Muscle of back (tissue), 11 donors: ENCODE measurements around the gene TOP3B. TPM values are rescaled to one million over a fixed set of nuclear protein-coding genes. Genes with fewer than 3 reads are reported as not detected.

Experiments
- DNase-seq, 3 donors: peaks; one replicate each; pipeline versions ENCODE4 v3.0.0 to v3.0.0-alpha.2; 2013
- polyA plus RNA-seq, 10 donors: library from polyadenylated mRNA; unstranded; fragments of 120-200 nt; gene quantifications; one replicate each; pipeline ENCODE4 v1.2.1, GENCODE V29; 2013; ENCODE audit not compliant: insufficient read length in 10 of 10

TOP3B gene
- polyA plus RNA-seq, 10 donors = 10.2 to 23.6 (median 14.4) TPM

GRCh38 chr22:21984793-21985192, 2.2 kb upstream of the TOP3B start:
- peak in 1 of 3 donors; percentile 33 for DNase-seq

GRCh38 chr22:21981874-21982273, 713 bp downstream of the TOP3B start:
- DNase-seq = no peak

GRCh38 chr22:21980547-21980946, 2.0 kb downstream of the TOP3B start:
- no peak for DNase-seq

GRCh38 chr22:21978564-21979386, 3.8 kb downstream of the TOP3B start:
- DNase-seq = no peak

- DNase-seq = no peak
These were observed 4.8 kb downstream of the TOP3B start for GRCh38 chr22:21977814-21978213.

GRCh38 chr22:21975854-21976345, 6.7 kb downstream of the TOP3B start:
- no peak for DNase-seq

GRCh38 chr22:21975273-21975672, 7.3 kb downstream of the TOP3B start:
- no peak for DNase-seq

GRCh38 chr22:21974058-21974649, 8.4 kb downstream of the TOP3B start:
- no peak for DNase-seq

GRCh38 chr22:21972806-21973205, 9.8 kb downstream of the TOP3B start:
- DNase-seq = no peak

GRCh38 chr22:21972293-21972779, 10.3 kb downstream of the TOP3B start:
- DNase-seq = peak in 1 of 3 donors; percentile 47

- DNase-seq = no peak
These were observed 10.7 kb downstream of the TOP3B start for GRCh38 chr22:21971858-21972275.

- no peak for DNase-seq
These were observed 11.6 kb downstream of the TOP3B start for GRCh38 chr22:21970800-21971617.

GRCh38 chr22:21970037-21970799, 12.4 kb downstream of the TOP3B start:
- DNase-seq = no peak

- no peak for DNase-seq
These were observed 14.0 kb downstream of the TOP3B start for GRCh38 chr22:21968452-21969129.

- DNase-seq = no peak
These were observed 14.8 kb downstream of the TOP3B start for GRCh38 chr22:21967693-21968271.

GRCh38 chr22:21966643-21967516, 15.7 kb downstream of the TOP3B start:
- no peak for DNase-seq

GRCh38 chr22:21965762-21966288, 16.8 kb downstream of the TOP3B start:
- no peak for DNase-seq

GRCh38 chr22:21964918-21965484, 17.6 kb downstream of the TOP3B start:
- no peak for DNase-seq

GRCh38 chr22:21964234-21964633, 18.4 kb downstream of the TOP3B start:
- DNase-seq = no peak
